ENCODE measurements around the gene BANP.

DNA sequence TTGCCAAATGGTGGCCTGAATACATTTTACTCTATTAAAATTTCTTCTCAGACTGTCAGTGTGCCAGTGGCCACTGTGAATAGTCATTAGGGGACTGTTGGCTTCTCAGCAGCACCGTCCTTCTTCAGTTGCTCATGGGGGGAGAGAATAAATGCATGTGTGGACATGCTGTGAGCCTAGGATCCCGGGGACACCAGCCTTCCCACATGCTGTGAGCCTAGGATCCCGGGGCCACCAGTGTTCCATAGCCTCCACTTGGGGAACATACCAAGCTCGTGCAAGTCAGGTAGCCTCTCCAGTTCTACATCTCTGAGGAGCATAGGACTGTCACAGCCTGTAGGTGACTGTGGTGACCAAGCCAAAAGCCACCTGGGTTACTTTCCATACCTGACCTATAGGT, 51.5 kb downstream of the BANP start:
- TF ChIP-seq, protein P1, sequence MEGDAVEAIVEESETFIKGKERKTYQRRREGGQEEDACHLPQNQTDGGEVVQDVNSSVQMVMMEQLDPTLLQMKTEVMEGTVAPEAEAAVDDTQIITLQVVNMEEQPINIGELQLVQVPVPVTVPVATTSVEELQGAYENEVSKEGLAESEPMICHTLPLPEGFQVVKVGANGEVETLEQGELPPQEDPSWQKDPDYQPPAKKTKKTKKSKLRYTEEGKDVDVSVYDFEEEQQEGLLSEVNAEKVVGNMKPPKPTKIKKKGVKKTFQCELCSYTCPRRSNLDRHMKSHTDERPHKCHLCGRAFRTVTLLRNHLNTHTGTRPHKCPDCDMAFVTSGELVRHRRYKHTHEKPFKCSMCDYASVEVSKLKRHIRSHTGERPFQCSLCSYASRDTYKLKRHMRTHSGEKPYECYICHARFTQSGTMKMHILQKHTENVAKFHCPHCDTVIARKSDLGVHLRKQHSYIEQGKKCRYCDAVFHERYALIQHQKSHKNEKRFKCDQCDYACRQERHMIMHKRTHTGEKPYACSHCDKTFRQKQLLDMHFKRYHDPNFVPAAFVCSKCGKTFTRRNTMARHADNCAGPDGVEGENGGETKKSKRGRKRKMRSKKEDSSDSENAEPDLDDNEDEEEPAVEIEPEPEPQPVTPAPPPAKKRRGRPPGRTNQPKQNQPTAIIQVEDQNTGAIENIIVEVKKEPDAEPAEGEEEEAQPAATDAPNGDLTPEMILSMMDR (IDR thresholded peaks at IDR 0.05; ENCODE audit: poor library complexity): no peak
- TF ChIP-seq EZH2 (IDR thresholded peaks at IDR 0.05; ENCODE audit: borderline replicate concordance) (no peak), EZH2phosphoT487 (IDR thresholded peaks at IDR 0.05; ENCODE audit: low read depth, severe bottlenecking, unreplicated experiment) (no peak)
